ENCODE measurements around the gene ANKRD39.

The ANKRD39 gene

DNA sequence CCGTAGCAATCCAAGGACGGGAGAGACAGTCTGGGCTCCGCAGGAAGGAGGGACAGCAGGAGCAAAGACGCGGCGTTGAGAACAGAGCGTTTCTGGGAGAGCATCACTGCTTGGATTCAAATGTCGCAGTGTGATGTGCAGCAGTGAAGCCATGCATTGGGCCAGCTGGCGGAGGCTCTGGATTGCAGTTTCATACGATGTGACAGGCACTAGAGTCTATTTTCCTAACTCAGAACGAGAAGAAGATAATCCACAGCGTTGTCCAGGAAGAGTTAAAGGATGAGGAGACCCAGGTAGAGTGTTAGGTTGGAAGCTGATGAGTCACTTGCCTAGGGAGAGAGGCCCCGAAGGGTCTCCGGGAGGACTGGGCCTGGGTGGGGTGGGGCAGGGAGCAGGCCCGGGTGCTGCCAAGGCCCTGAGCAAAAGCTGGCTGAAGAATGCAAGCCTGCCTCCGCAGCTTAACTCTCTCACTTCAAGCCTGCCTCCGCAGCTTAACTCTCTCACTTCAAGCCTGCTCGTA lies 29.7 kb upstream of the ANKRD39 start:
- no peak for DNase-seq

DNA sequence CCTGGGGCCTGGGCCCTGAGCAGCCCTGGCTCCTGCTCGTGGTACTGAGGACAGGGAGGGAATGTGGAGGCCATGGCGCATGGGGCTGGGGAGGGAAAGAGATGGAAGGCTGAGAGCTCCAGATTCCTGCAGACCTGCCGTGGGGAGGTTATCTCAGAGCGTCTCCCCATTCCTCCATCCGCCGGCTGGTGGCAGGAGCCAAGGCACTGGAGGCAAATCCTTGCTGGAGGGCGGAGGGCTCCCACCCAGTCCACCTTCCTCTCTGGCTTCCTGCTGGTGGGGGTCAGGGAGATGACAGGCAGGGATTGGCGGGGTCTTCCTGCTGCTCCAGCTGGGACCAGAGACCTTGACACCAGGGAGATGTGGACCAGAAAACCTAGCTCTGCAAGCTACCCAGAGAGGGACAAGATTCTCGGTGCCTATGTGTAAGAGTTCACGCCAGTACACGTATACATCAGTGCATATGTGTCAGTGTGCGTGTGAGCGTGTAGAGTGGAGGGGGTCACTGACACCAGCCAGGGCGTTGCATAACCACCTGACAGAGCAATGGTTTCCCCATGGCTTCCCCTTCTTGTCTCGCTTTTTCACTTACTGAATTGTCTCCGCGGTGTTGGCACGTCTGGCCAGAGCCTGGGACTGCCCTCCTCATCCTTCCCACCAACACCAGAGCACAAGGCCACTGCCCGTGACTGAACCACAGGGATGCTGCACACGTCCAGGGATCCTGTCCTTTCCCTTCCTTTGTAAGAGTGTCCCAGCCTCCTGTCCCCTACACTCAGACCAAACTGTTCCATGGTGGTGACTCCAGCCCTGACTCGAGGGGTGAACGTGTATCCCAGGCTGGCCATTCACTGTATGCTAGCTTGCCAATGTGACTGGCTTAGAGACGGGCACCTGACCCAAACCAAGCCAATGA lies 27.9 kb upstream of the ANKRD39 start:
- no peak for DNase-seq

- no peak for DNase-seq
These were observed 26.7 kb upstream of the ANKRD39 start for GRCh38 chr2:96884299-96885094.

- no peak for DNase-seq
These were observed 25.5 kb upstream of the ANKRD39 start for GRCh38 chr2:96883306-96883705.

DNA sequence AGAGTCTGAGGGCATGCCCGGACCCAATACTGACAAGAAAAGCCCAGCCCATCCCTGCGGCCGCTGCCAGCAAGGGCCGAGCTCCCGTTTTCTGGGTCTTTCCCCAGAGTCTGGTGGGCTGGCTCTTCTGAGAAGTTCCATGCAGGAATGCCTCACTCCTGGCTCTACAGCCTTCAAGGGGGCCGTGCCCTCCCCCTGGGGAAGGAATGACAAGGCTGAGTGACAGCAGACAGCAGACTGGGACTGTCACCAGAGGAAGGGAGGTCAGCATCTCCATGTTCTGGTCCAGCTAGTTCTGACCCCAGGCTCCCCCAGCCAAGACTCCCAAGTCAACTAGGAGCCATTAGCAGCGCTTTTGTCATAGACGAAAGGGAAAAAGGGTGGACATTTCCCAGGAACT lies 25.1 kb upstream of the ANKRD39 start:
- DNase-seq, result no peak

- DNase-seq, result no peak
These were observed 24.4 kb upstream of the ANKRD39 start for GRCh38 chr2:96882230-96882629.

- no peak for DNase-seq
These were observed 23.8 kb upstream of the ANKRD39 start for GRCh38 chr2:96881349-96882195.

GRCh38 chr2:96880891-96881273 lies 23.1 kb upstream of the ANKRD39 start:
- no peak for DNase-seq

DNA sequence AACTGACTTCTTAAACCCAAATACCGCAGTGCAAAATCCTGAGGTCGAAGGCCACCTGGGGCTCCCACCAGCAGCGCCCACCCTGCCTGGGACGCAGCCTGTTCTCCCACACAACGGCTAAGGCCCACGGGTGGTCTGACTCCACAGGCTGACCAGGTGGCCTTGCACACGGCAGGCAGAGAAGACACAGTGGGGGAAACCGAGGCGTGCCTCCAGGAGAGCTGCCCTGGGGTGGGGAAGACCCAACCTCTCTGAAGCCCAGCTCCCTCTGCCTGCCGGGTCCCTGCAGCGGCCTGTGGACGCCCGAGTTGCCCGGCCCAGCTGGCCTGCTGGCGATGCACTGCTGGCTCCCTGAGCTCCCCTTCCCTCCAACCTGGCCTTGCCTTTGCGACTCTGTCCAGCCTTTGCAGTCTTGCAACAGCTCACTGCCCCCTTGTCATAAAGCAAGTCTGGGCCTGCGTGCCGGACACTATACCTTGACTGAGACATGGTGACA lies 21.8 kb upstream of the ANKRD39 start:
- no peak for DNase-seq

- DNase-seq, result no peak
These were observed 21.2 kb upstream of the ANKRD39 start for GRCh38 chr2:96878796-96879544.

GRCh38 chr2:96878171-96878570 lies 20.4 kb upstream of the ANKRD39 start:
- no peak for DNase-seq

- no peak for DNase-seq
These were observed 19.8 kb upstream of the ANKRD39 start for GRCh38 chr2:96877631-96878092.

- DNase-seq, result no peak
These were observed 19.2 kb upstream of the ANKRD39 start for GRCh38 chr2:96877042-96877451.

- no peak for DNase-seq
These were observed 18.6 kb upstream of the ANKRD39 start for GRCh38 chr2:96876269-96877041.

DNA sequence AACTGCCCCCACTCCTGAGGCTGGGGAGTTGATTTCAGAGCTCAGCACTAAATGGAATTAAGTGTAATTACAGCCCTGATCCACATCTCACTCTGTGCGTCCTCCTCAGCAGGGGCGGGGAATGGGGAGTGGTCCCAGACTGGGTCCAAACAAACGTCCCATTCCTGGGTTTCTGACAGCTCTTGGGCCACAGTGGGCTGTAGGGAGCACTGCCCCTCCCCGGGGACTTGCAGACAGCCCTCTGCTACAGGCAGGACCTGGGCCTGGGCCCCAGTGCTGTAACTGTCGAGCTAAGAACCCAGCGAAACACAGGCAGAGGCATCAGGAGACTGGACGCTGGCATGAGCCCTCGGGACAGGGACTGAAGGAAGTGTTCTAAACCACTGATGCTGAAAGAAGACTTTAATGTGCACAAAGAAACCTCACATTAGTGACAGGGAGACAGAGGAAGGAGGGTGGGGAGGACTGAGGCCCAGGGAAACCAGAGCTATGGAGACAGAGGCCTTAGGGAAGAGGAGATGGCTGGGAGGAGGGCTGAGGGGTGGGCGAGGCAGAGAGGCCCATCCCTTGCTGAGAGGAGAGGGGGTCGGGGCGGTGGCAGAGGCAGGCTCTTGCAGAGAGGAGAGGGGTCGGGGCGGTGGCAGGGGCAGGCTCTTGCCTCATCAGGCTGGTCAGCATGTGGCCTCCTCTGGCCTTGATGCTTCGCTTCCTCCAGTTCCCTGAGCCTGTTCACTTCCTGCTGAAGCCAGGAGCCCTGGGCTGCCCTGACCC lies 17.9 kb upstream of the ANKRD39 start:
- no peak for DNase-seq

DNA sequence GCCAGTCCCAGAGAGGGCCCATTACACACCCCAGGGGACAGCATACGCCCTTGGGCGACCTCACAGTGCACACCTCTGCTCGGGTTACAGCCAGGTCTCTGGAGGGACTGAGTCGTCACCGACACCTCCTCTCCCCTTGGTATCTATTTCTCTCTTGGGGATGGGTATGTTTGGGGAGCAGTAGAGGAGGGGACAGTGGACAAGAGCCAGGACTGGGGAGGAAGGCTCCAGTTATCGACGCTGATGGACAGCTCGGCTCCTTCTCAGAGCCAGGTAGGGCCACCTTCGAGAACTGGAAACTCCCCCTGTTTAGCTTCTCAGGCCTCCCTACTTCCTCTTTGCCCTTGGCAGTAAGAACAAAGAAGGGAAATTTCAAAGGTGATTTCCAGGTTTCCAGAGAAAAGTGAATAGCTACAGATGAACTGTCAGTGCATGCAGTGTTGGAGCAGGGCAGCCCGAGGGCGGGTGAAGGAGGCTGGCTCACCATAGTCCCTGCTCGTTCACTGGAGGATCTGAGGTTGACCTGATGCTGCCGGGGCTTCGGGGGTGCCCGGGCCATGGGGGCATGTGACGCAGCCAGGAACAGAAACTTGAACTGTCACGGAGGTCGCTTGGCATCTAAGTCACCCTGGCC lies 16.5 kb upstream of the ANKRD39 start:
- peak; percentile 25 for DNase-seq

- no peak for DNase-seq
These were observed 15.9 kb upstream of the ANKRD39 start for GRCh38 chr2:96873651-96874096.

GRCh38 chr2:96872591-96873349 lies 15.0 kb upstream of the ANKRD39 start:
- no peak for DNase-seq
